Tibial nerve (tissue), 4 donors: ENCODE measurements around the gene TEX2.

Experiments
- EP300 ChIP-seq, 2 donors: sonication (generic); formaldehyde crosslinking; IDR thresholded peaks; one replicate each; pipeline ENCODE4 v1.6.1; 2017; ENCODE audit warnings: antibody characterized with exemption in 2 of 2, mild to moderate bottlenecking in 1 of 2
- POLR2A ChIP-seq, 2 donors: fragments of 450-650 bp; IDR thresholded peaks; one replicate each; pipeline ENCODE4 v1.6.1; 2017; ENCODE audit warnings: antibody characterized with exemption in 2 of 2, mild to moderate bottlenecking in 2 of 2, moderate library complexity in 2 of 2
- TF ChIP-seq, protein P1 (sequence below), 5 experiments: fragments of 200-600 bp in 3 of 5; fragments of 450-650 bp in 2 of 5; sonication (generic) in 3 of 5; IDR thresholded peaks; one replicate each; pipeline ENCODE4 v1.5.1; 2016 to 2019; ENCODE audit warnings: antibody characterized with exemption in 5 of 5, mild to moderate bottlenecking in 3 of 5, moderate library complexity in 2 of 5

DNA sequence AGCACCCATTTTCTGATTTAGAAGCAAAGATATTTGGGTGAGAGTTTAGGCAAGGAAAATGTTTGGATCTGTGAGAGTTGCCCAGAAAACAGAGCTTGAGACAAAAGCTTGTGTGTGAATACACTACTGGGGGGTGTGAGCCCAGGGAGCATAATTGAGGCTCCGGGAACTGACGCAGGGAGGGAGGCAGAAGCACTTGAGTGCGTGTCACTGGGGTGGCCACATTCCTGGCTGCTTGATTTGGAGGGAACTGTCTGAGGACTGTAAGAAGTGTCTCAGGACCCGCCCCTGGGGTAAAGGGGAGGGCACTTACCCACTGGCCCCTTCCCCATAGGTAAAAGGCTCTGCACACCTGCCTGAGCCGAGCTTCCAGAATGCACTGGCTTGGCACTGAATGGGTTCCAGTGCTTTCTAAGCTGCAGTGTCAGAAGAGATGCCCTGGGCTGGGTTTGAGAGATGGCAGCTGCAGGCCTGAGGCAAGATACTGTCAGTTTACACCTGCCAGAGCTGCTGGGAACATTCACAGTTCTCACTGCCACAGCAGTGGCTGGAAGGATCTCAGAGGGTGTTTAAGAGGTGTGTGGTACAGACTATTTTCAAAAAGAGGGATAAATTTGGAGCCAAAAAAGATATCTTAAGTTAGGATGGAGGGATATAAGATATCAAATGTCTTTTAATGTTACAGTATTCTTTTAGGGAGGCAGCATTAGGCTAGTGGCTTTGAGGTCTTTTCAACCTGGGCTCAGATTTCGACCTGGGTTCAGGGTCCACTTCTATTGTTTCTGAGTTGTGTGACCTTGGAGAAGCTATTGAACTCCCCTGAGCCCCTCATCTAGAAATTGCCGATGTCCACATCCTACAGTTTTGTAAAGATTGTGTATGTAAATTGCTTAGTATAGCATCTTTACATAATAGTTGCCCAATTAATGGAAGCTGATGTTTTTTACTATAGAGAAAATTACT is 6.9 kb upstream of the TEX2 start:
- TF ChIP-seq, protein P1, sequence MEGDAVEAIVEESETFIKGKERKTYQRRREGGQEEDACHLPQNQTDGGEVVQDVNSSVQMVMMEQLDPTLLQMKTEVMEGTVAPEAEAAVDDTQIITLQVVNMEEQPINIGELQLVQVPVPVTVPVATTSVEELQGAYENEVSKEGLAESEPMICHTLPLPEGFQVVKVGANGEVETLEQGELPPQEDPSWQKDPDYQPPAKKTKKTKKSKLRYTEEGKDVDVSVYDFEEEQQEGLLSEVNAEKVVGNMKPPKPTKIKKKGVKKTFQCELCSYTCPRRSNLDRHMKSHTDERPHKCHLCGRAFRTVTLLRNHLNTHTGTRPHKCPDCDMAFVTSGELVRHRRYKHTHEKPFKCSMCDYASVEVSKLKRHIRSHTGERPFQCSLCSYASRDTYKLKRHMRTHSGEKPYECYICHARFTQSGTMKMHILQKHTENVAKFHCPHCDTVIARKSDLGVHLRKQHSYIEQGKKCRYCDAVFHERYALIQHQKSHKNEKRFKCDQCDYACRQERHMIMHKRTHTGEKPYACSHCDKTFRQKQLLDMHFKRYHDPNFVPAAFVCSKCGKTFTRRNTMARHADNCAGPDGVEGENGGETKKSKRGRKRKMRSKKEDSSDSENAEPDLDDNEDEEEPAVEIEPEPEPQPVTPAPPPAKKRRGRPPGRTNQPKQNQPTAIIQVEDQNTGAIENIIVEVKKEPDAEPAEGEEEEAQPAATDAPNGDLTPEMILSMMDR (IDR thresholded peaks at IDR 0.05) = no peak
- TF ChIP-seq POLR2A (IDR thresholded peaks at IDR 0.05) (no peak), EP300 (IDR thresholded peaks at IDR 0.05) (no peak)
